ENCODE results near the gene KLHL35.
"Not testable (repeated sequence)": the region's sequence is repeated elsewhere in the genome, so short reads cannot be mapped to it uniquely, and the experiment has no call there.

The KLHL35 gene

DNA sequence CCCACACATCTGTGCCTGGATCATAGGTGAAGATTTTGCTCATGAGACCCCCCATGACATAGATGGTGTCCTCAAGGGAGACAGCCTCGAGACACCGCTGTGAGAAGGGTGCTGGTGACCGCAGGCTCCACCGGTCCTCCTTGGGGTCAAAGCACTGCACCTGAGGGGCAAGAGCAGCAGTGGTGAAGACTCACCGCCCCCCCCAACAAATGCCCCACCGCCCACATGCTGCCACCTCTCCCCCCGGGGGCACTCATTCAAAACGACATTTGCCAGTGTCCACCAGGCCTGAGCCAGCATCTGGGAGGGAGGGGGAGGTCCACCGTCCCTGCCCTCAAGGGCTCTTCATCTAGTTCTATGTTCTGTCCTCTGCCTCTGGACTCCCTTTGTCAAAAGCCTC, 9.3 kb downstream of the KLHL35 start:
- no peak for DNase-seq

DNA sequence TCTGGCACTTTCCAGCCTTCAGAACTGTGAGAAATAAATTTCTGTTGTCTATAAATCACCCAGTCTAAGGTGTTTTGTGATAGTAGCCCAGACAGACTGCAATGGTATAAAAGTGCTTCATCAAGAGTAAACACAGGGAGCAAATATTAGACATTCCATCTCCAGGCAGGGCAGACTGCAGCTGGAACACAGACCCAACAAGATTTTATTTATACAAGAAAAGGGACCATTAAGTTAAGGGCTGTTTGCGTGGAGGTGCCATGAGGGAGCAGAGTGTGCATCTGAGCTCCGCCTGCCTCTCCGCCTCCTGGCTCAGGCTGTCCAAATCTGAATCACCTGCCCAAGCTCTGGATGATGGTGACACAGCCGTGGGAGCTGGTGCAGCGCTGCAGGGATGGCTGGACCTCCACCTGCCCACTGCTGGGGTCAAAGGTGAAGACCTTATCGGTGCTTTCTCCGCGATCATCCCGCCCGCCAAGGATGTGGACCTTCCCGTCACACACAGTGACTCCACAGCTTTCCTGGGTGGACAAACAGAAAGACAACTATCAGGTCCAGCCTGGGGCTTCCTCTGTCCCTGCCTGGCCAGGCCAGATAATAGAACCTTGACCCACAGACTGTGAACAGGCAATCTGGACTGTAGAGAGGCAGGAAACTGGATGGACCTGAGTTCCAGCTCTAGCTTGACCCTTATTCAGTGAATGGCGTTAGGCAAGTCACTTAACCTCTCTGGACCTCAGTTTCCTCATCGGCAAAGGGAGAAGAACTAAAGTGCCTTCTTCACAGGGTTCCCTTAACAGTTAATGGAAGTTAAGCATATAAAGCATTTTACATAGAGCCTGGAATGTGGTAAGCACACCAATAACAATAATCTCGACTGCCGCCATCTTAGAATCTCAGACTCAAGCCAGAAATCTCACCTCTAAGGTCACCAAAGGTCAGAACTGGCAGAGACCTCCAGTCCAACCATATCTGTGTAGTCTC, 10.5 kb downstream of the KLHL35 start:
- no peak for DNase-seq

DNA sequence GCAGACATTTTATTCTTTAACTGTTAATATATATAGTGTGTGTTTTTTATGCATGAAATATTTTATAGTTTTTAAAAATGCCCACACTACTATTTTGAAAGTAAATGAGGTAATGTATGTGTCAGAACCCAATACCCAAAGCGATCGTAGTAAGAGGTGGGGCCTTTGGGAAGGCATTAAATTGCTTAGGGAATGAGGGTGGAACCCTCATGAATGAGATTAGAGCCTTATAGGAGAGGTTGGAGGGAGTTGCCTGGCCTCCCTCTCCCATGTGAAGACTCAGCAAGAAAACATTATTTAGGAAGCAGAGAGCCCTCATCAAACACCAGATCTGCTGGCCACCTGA, 11.1 kb downstream of the KLHL35 start:
- no peak for DNase-seq

DNA sequence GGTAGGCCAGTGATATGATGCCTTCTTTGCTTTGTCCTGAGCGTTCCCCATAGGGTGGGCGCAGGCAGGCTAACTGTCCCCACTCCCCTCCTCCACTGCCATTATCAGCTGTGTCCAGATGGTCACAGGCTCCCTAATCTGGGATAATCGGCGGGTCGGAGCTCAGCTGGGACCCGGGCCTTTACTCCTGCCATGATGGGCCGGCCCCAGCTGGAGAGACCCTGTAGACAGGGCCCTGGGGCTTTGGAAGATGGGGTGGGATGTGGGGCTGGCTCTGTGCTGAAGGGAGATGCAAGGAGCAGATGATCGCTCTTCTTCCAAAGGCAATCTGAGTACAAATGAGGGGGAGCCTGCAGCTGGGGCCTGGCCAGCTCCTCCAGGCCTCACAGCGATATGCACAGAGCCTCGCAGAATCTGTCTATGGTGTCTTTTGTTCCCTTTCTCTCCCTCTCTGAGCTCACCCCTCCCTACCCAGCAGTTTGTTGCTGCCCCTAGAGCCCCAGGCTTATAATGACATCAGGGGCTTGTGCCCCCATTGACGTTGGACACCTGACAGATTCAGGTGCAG, 11.9 kb downstream of the KLHL35 start:
- DNase-seq: peak in 6 of 14 donors; percentile 17 to 59 (median 22)

DNA sequence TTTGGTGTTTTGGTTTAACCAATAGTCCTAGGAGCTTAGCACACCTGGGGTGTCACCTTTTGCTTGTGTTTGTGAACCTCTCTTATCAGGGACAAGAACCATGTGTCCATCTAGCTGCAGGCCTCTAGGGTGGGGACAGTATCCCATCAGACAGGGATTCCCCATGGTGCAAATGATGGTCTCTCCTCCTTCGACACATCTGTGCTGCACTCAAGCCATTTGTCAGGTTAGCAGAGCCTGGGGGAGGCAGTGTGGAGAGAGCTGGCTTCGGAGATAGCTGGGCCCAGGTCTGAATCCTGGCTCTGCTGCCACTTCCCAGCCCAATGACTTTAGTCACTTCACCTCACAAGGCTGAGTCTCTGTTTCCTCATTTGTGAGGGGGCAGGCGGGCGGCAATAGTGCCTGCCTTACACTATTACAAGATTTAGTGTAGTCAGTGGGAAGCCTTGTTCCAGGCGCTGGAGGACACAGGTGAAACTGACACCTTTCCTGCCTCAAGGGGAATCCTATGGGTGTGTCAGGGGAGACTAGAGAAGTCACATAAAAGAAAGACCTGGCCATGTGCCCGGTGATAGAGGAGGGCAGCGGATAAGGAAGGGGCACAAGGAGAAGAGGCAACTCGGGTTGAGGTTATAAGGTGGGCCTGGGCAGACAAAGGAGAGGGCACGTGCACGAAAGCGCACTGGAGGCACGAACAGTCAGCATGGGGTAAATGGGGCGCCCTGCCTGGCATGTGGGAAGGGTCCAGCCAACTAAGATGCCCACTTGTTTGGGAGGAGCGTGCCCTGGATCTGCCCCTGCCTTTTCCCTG, 12.6 kb downstream of the KLHL35 start:
- DNase-seq: no peak

DNA sequence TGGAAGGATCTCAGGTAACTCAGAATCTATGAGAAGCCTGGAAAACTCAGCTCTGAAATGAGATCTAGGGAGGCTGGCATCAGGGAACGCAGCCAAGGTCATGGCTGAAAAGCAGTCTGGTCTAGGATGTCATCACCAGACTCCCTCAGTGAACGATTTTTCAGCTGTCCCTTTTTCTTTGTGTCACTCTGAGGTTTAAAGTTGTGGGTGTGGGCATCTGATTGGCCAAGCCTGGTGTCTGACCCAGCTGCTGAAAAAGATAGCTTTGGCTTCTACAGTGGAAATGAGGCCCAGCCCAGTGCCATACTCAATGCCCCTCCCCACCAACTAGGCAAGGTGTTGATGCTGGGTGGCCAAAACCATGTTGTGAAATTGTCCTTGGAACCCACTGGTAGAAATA, 19.1 kb downstream of the KLHL35 start:
- no peak for DNase-seq

- DNase-seq: not testable (repeated sequence)
Measured at GRCh38 chr11:75413146-75413545, 19.9 kb downstream of the KLHL35 start.

DNA sequence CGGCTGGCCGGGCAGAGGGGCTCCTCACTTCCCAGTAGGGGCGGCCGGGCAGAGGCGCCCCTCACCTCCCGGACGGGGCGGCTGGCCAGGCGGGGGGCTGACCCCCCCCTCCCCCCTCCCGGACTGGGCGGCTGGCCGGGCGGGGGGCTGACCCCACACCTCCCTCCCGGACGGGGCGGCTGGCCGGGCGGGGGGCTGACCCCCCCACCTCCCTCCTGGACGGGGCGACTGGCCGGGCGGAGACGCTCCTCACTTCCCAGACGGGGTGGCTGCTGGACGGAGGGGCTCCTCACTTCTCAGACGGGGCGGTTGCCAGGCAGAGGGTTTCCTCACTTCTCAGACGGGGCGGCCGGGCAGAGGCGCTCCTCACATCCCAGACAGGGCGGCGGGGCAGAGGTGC, 23.0 kb downstream of the KLHL35 start:
- not testable (repeated sequence) for DNase-seq

- DNase-seq: no peak
Measured at GRCh38 chr11:75408957-75409219, 24.1 kb downstream of the KLHL35 start.

DNA sequence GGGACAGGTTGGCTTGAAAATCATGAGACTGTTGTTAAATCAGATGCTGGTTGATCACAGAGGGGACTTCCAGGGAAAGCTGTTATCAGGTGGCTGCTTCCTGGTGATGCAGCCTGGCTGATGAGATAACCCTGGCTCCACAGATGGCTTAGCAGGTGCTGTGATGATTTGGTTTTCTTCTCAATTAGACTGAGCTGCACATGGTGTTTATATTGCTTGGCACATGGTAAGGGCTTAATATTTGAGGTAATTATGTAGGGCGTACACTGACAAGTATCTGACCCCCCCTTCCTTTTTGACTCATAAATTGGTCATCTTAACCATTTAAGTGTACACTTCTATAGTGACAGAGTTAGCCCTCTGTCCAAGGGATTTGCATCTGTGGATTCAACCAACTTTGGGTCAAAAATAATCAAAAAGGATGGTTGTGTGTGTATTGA, 26.6 kb downstream of the KLHL35 start:
- DNase-seq: peak in 1 of 14 donors; percentile 85

GRCh38 chr11:75403983-75404658, 28.9 kb downstream of the KLHL35 start:
- no peak for DNase-seq

GRCh38 chr11:75403037-75403436, 30.0 kb downstream of the KLHL35 start:
- DNase-seq: no peak

DNA sequence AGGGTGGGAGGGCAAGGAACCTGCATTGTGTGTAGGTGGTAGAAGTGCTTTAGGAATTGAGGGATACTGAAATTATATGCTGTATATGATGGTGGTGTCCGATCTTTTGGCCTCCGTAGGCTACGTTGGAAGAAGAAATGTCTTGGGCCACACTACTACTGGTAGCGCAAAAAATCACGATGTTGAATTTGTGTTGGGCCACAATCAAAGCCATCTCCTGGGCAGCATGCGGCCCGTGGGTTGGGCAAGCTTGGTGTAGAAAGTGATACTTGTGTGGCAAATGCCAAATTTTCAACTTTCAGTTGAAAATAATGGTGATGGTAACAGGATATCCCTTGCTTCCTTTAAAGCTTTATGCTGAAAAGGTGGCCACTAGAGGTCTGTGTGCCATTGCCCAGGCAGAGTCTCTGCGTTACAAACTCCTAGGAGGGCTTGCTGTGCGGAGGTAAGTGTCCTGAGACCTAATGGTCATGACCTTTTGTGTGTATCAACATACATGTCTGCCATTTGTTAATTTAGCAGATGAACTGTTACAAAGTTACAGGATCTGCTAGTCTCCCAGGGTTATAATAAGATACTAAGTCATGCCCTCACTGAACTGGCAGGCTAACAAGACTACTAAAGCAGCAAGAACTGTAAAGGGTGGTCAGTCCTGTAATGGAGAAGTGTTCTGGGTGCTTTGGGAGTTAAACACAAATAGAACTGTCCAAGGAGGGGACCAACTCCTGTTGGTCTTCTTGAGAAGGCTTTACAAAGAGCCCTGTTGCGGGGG, 30.8 kb downstream of the KLHL35 start:
- no peak for DNase-seq

DNA sequence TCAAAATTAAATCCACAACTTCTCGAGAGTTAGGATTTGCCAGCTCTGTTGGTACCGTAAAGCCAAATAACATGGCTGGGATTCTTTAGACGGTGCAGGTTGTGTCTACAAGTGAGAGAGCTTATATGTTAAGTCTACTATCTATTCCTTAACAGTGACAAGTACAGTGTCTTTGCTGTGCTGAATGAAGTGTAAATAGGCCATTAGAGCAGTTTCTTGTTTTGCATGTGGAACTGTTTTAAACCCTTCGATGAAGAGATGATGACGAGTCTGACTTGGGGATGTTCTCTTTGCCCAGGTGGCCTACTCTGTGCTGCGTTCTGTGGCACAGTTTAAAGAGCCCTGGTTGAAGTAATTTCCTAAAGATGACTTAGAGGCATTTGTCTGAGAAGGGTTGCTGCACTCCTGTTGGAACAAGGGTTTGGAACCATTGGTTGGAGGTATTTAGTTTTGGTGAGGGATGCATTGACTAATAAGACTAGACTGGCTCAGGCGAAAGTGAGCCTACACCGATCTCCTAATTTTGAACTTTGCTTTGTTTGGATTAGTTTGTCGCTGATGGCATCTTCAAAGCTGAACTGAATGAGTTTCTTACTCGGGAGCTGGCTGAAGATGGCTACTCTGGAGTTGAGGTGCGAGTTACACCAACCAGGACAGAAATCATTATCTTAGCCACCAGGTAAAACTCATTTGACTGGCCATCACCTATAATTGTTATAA, 32.7 kb downstream of the KLHL35 start:
- DNase-seq: peak in 1 of 14 donors; percentile 2

GRCh38 chr11:75399344-75400145, 33.5 kb downstream of the KLHL35 start, which contains the start of gene RPS3:
Gene RPS3 (plus strand): TSS chr11:75399518. CDS start chr11:75399548, 30 bp downstream.
- peak; percentile 45 to 92 (median 82) for DNase-seq

DNA sequence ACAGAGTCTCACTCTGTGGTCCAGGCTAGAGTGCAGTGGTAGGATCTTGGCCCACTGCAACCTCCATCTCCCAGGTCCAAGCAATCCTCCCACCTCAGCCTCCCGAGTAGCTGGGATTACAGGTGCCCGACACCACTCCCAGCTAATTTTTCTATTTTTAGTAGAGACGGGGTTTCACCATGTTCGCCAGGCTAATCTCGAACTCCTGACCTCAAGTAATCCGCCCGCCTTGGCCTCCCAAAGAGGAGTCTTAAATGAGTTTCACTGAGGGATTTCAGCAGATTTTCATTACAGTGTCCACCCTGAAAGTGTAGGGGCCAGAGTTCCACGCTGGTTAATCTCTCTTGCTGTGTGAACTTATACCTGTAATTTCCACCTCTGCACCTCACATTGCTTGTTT, 34.1 kb downstream of the KLHL35 start:
- no peak for DNase-seq

DNA sequence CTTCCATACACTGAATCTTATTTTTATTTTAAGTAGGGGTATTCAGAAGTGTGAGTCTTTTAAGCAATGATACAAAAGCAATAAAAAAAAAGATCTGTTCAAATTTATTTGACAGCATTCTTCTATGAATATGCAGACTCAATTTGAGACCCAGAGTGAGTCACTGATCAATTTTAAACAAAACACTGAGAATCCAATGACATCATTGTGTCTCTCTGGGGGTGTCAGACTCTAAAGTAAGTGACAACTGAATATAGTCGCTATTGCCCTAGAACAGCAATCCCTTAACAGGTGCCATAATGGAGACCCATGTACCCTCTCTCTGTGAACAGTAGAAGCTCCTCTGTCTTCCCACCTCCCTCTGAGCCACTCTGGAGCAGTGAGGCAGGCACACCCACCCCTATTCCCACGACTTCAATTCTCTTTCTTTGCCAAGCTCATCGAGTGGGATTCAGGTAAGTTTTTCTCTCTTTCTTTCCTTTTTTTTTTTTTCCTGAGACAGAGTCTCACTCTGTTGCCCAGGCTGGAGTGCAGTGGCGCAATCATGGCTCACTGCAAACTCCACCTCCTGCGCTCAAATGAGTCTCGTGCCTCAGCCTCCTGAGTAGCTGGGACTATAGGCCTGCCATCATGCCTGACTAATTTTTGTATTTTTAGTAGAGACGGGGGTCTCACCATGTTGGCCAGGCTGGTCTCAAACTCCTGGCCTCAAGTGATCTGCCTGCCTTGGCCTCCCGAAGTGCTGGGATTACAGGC, 38.7 kb downstream of the KLHL35 start:
- no peak for DNase-seq

GRCh38 chr11:75389925-75390324, 43.1 kb downstream of the KLHL35 start:
- DNase-seq: no peak

- DNase-seq: no peak
Measured at GRCh38 chr11:75389276-75389605, 43.8 kb downstream of the KLHL35 start.

Data from C1 segment of cervical spinal cord (tissue), 14 donors.